Fibroblast of pulmonary artery (primary cell): ENCODE data around the gene SNRPA.

Experiments used
- DNase-seq: peaks from one replicate; pipeline ENCODE4 v3.0.0-alpha.2; 2010; ENCODE audit warnings: low read depth
- H3K4me3 ChIP-seq: replicated peaks from 2 replicates; pipeline ENCODE4 v1.5.1; 2011; ENCODE audit warnings: low read depth, mild to moderate bottlenecking, control low read depth, low read length, moderate library complexity
- TF ChIP-seq, protein P1 (sequence below): IDR thresholded peaks from 2 replicates; pipeline ENCODE4 v1.5.1; 2011; ENCODE audit warnings: mild to moderate bottlenecking, control low read depth, low read length, inconsistent platforms; ENCODE audit errors: missing control alignments

The SNRPA gene

DNA sequence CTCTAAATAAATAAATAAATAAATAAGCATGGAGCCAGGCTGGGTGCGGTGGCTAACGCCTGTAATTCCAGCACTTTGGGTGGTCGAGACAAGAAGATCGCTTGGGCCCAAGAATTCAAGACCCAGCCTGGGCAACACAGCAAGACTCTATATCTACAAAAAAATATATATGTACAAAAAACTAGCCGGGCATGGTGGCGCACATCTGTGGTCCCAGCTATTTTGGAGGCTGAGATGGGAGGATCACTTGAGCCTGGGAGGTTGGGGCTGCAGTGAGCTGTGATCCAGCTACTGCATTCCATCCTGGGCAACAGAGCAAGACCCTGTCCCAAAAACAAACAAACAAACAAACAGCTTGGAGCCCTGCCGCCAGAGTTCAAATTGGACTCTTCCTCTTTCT lies 3.5 kb upstream of the SNRPA start:
- TF ChIP-seq, protein P1, sequence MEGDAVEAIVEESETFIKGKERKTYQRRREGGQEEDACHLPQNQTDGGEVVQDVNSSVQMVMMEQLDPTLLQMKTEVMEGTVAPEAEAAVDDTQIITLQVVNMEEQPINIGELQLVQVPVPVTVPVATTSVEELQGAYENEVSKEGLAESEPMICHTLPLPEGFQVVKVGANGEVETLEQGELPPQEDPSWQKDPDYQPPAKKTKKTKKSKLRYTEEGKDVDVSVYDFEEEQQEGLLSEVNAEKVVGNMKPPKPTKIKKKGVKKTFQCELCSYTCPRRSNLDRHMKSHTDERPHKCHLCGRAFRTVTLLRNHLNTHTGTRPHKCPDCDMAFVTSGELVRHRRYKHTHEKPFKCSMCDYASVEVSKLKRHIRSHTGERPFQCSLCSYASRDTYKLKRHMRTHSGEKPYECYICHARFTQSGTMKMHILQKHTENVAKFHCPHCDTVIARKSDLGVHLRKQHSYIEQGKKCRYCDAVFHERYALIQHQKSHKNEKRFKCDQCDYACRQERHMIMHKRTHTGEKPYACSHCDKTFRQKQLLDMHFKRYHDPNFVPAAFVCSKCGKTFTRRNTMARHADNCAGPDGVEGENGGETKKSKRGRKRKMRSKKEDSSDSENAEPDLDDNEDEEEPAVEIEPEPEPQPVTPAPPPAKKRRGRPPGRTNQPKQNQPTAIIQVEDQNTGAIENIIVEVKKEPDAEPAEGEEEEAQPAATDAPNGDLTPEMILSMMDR: no peak
- no peak for DNase-seq
- no peak overlapping the region for H3K4me3 ChIP-seq

DNA sequence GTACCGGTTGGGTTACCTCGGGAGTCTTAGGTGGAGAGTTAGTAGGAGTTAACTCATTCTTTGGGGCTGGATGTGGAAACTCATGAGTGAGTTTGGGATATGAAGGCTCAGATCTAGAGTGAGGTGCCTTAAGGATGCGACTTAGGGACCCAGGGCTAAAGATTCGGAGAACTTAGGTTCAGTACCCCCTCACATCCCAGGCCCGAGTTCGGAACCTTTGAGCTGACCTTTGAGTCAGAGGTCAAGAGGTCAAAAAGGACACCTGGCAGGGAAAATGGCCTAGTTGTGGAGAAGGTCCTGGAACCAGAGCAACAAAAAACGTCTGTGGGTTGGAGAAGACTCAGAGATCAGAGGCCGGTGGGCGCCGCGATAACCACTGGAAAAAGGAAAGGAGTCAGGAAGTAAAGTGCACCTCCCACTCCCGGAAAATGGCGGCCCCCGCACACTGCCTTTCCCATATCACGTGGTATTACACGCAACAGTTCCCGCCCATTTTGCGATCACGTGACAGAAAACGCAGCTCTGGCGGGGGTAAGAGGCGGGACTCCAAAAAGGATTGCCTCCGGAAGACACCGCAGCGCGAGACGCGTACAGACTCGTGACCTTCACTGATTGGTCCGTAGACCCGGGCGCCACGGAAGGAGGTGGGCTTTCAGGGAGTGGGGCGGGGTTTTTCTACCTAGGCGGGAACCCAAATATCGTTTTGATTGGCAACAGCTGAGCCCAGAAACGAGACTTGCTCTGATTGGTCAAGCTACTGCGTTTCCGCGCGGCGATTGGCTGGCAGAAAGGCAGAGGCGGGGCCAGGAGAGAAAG lies 737 bp upstream of the SNRPA start, which contains the start of gene ACTMAP:
ACTMAP (minus strand) TSS at position 420 of the 816 bp plus-strand sequence. CDS start 674 bp downstream, outside the sequence.
- H3K4me3 ChIP-seq: peak within 1 kb of the TSS; percentile 98
- TF ChIP-seq, protein P1: no peak
- DNase-seq: peak; percentile 100

- peak overlapping the region; percentile 98 for H3K4me3 ChIP-seq
- no peak for DNase-seq
- TF ChIP-seq, protein P1: no peak
Measured at GRCh38 chr19:40752257-40752781, 1.3 kb downstream of the SNRPA start.

GRCh38 chr19:40754611-40755247 lies 3.7 kb downstream of the SNRPA start:
- H3K4me3 ChIP-seq: no peak overlapping the region
- DNase-seq: no peak
- TF ChIP-seq, protein P1: no peak

DNA sequence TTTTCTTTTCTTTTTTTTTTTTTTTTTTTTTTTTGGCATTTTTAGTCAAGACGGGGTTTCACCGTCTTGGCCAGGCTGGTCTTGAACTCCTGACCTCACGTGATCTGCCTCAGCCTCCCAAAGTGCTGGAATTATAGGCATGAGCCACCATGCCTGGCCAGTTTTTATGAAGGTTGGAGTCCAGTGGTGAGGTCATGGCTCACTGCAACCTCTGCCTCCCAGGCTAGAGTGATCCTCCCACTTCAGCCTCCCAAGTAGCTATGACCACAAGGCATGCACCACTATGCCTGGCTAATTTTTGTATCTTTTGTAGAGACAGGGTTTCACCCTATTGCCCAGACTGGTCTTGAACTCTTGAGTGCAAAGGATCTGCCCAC lies 4.2 kb downstream of the SNRPA start:
- no peak for DNase-seq

GRCh38 chr19:40755791-40756190 lies 4.8 kb downstream of the SNRPA start:
- DNase-seq: no peak
- H3K4me3 ChIP-seq: no peak overlapping the region
- TF ChIP-seq, protein P1: no peak

More for the DNA sequence above, 4.2 kb downstream of the SNRPA start:
- H3K4me3 ChIP-seq: no peak overlapping the region
- TF ChIP-seq, protein P1: no peak
